ENCODE data around the gene GNPAT. TPM values are rescaled to one million over a fixed set of nuclear protein-coding genes. Genes with fewer than 3 reads are reported as not detected.
A peak's percentile ranks its signal among the peaks of the same experiment; 100 is the strongest.

GNPAT gene
- total RNA-seq, 1 donor from 2014 or later: 58.5 TPM

GRCh38 chr1:231272880-231273279 is 31.9 kb downstream of the GNPAT start:
- H3K4me3 ChIP-seq (ENCODE audit: low read length in 3 of 3): no peak overlapping the region
- no peak overlapping the region for H3K27ac ChIP-seq (ENCODE audit: low read depth, low read length)
- no peaks in the 10 kb centered on the region for H3K9me3 ChIP-seq (ENCODE audit: control insufficient read depth in 3 of 3, low read length in 3 of 3)
- no peaks in the 10 kb centered on the region for H3K27me3 ChIP-seq (ENCODE audit: control insufficient read depth in 3 of 3, insufficient read depth in 3 of 3, low read length in 3 of 3)
- peaks cover 36 to 67% (median 48%) of the 10 kb centered on the region in 3 donors for H3K36me3 ChIP-seq (ENCODE audit: control insufficient read depth in 3 of 3, insufficient read depth in 3 of 3, low read length in 3 of 3)
- peaks cover 0 to 8% (median 4%) of the 10 kb centered on the region in 3 donors for H3K4me1 ChIP-seq (ENCODE audit: control insufficient read depth in 3 of 3, insufficient read depth in 3 of 3, low read length in 3 of 3)
- no peak overlapping the region for H3K9ac ChIP-seq (ENCODE audit: low read depth in 1 of 3, low read length in 3 of 3)

GRCh38 chr1:231274119-231274825 is 33.3 kb downstream of the GNPAT start:
- Histone ChIP-seq H3K9ac (ENCODE audit: low read depth in 1 of 3, low read length in 3 of 3) (no peak overlapping the region), H3K4me3 (ENCODE audit: low read length in 3 of 3) (no peak overlapping the region), H3K4me1 (ENCODE audit: control insufficient read depth in 3 of 3, insufficient read depth in 3 of 3, low read length in 3 of 3) (peaks cover 8 to 22% (median 18%) of the 10 kb centered on the region in 3 donors), H3K36me3 (ENCODE audit: control insufficient read depth in 3 of 3, insufficient read depth in 3 of 3, low read length in 3 of 3) (peaks cover 31 to 61% (median 49%) of the 10 kb centered on the region in 3 donors), H3K27me3 (ENCODE audit: control insufficient read depth in 3 of 3, insufficient read depth in 3 of 3, low read length in 3 of 3) (no peaks in the 10 kb centered on the region), H3K9me3 (ENCODE audit: control insufficient read depth in 3 of 3, low read length in 3 of 3) (no peaks in the 10 kb centered on the region), H3K27ac (ENCODE audit: low read depth, low read length) (no peak overlapping the region)

GRCh38 chr1:231278100-231278790 is 37.2 kb downstream of the GNPAT start:
- Histone ChIP-seq H3K4me1 (ENCODE audit: control insufficient read depth in 3 of 3, insufficient read depth in 3 of 3, low read length in 3 of 3) (peaks cover 8 to 26% (median 19%) of the 10 kb centered on the region in 3 donors), H3K9ac (ENCODE audit: low read depth in 1 of 3, low read length in 3 of 3) (peak overlapping the region in 1 of 3 donors; percentile 46), H3K4me3 (ENCODE audit: low read length in 3 of 3) (no peak overlapping the region), H3K36me3 (ENCODE audit: control insufficient read depth in 3 of 3, insufficient read depth in 3 of 3, low read length in 3 of 3) (peaks cover 20 to 35% (median 35%) of the 10 kb centered on the region in 3 donors), H3K27ac (ENCODE audit: low read depth, low read length) (peak overlapping the region; percentile 75), H3K9me3 (ENCODE audit: control insufficient read depth in 3 of 3, low read length in 3 of 3) (no peaks in the 10 kb centered on the region), H3K27me3 (ENCODE audit: control insufficient read depth in 3 of 3, insufficient read depth in 3 of 3, low read length in 3 of 3) (no peaks in the 10 kb centered on the region)

- peaks cover 19 to 28% (median 28%) of the 10 kb centered on the region in 3 donors for H3K36me3 ChIP-seq (ENCODE audit: control insufficient read depth in 3 of 3, insufficient read depth in 3 of 3, low read length in 3 of 3)
- H3K27ac ChIP-seq (ENCODE audit: low read depth, low read length): no peak overlapping the region
- H3K4me1 ChIP-seq (ENCODE audit: control insufficient read depth in 3 of 3, insufficient read depth in 3 of 3, low read length in 3 of 3): peaks cover 8 to 26% (median 19%) of the 10 kb centered on the region in 3 donors
- no peak overlapping the region for H3K4me3 ChIP-seq (ENCODE audit: low read length in 3 of 3)
- no peaks in the 10 kb centered on the region for H3K9me3 ChIP-seq (ENCODE audit: control insufficient read depth in 3 of 3, low read length in 3 of 3)
- H3K9ac ChIP-seq (ENCODE audit: low read depth in 1 of 3, low read length in 3 of 3): no peak overlapping the region
- no peaks in the 10 kb centered on the region for H3K27me3 ChIP-seq (ENCODE audit: control insufficient read depth in 3 of 3, insufficient read depth in 3 of 3, low read length in 3 of 3)
Measured at GRCh38 chr1:231279081-231279480, 38.1 kb downstream of the GNPAT start.

GRCh38 chr1:231279683-231280082 is 38.7 kb downstream of the GNPAT start:
- Histone ChIP-seq H3K36me3 (ENCODE audit: control insufficient read depth in 3 of 3, insufficient read depth in 3 of 3, low read length in 3 of 3) (peaks cover 13 to 22% (median 22%) of the 10 kb centered on the region in 3 donors), H3K27me3 (ENCODE audit: control insufficient read depth in 3 of 3, insufficient read depth in 3 of 3, low read length in 3 of 3) (no peaks in the 10 kb centered on the region), H3K9me3 (ENCODE audit: control insufficient read depth in 3 of 3, low read length in 3 of 3) (no peaks in the 10 kb centered on the region), H3K27ac (ENCODE audit: low read depth, low read length) (no peak overlapping the region), H3K4me1 (ENCODE audit: control insufficient read depth in 3 of 3, insufficient read depth in 3 of 3, low read length in 3 of 3) (peaks cover 8 to 26% (median 19%) of the 10 kb centered on the region in 3 donors), H3K9ac (ENCODE audit: low read depth in 1 of 3, low read length in 3 of 3) (no peak overlapping the region), H3K4me3 (ENCODE audit: low read length in 3 of 3) (no peak overlapping the region)

- no peaks in the 10 kb centered on the region for H3K36me3 ChIP-seq (ENCODE audit: control insufficient read depth in 3 of 3, insufficient read depth in 3 of 3, low read length in 3 of 3)
- H3K9ac ChIP-seq (ENCODE audit: low read depth in 1 of 3, low read length in 3 of 3): no peak overlapping the region
- peaks cover 0 to 2% (median 0%) of the 10 kb centered on the region in 3 donors for H3K4me1 ChIP-seq (ENCODE audit: control insufficient read depth in 3 of 3, insufficient read depth in 3 of 3, low read length in 3 of 3)
- H3K4me3 ChIP-seq (ENCODE audit: low read length in 3 of 3): no peak overlapping the region
- H3K9me3 ChIP-seq (ENCODE audit: control insufficient read depth in 3 of 3, low read length in 3 of 3): no peaks in the 10 kb centered on the region
- H3K27ac ChIP-seq (ENCODE audit: low read depth, low read length): no peak overlapping the region
- H3K27me3 ChIP-seq (ENCODE audit: control insufficient read depth in 3 of 3, insufficient read depth in 3 of 3, low read length in 3 of 3): no peaks in the 10 kb centered on the region
Measured at GRCh38 chr1:231284441-231284840, 43.4 kb downstream of the GNPAT start.

GRCh38 chr1:231286603-231287002 is 45.6 kb downstream of the GNPAT start:
- H3K4me3 ChIP-seq (ENCODE audit: low read length in 3 of 3): no peak overlapping the region
- no peaks in the 10 kb centered on the region for H3K9me3 ChIP-seq (ENCODE audit: control insufficient read depth in 3 of 3, low read length in 3 of 3)
- H3K27ac ChIP-seq (ENCODE audit: low read depth, low read length): no peak overlapping the region
- H3K36me3 ChIP-seq (ENCODE audit: control insufficient read depth in 3 of 3, insufficient read depth in 3 of 3, low read length in 3 of 3): no peaks in the 10 kb centered on the region
- no peaks in the 10 kb centered on the region for H3K4me1 ChIP-seq (ENCODE audit: control insufficient read depth in 3 of 3, insufficient read depth in 3 of 3, low read length in 3 of 3)
- no peak overlapping the region for H3K9ac ChIP-seq (ENCODE audit: low read depth in 1 of 3, low read length in 3 of 3)
- H3K27me3 ChIP-seq (ENCODE audit: control insufficient read depth in 3 of 3, insufficient read depth in 3 of 3, low read length in 3 of 3): no peaks in the 10 kb centered on the region

- Histone ChIP-seq H3K9ac (ENCODE audit: low read depth in 1 of 3, low read length in 3 of 3) (no peak overlapping the region), H3K4me1 (ENCODE audit: control insufficient read depth in 3 of 3, insufficient read depth in 3 of 3, low read length in 3 of 3) (no peaks in the 10 kb centered on the region), H3K4me3 (ENCODE audit: low read length in 3 of 3) (no peak overlapping the region), H3K9me3 (ENCODE audit: control insufficient read depth in 3 of 3, low read length in 3 of 3) (no peaks in the 10 kb centered on the region), H3K36me3 (ENCODE audit: control insufficient read depth in 3 of 3, insufficient read depth in 3 of 3, low read length in 3 of 3) (no peaks in the 10 kb centered on the region), H3K27ac (ENCODE audit: low read depth, low read length) (no peak overlapping the region), H3K27me3 (ENCODE audit: control insufficient read depth in 3 of 3, insufficient read depth in 3 of 3, low read length in 3 of 3) (no peaks in the 10 kb centered on the region)
Measured at GRCh38 chr1:231295938-231296337, 54.9 kb downstream of the GNPAT start.

GRCh38 chr1:231301990-231302389 is 61.0 kb downstream of the GNPAT start:
- Histone ChIP-seq H3K36me3 (ENCODE audit: control insufficient read depth in 3 of 3, insufficient read depth in 3 of 3, low read length in 3 of 3) (no peaks in the 10 kb centered on the region), H3K9me3 (ENCODE audit: control insufficient read depth in 3 of 3, low read length in 3 of 3) (no peaks in the 10 kb centered on the region), H3K27me3 (ENCODE audit: control insufficient read depth in 3 of 3, insufficient read depth in 3 of 3, low read length in 3 of 3) (no peaks in the 10 kb centered on the region), H3K4me3 (ENCODE audit: low read length in 3 of 3) (no peak overlapping the region), H3K9ac (ENCODE audit: low read depth in 1 of 3, low read length in 3 of 3) (no peak overlapping the region), H3K4me1 (ENCODE audit: control insufficient read depth in 3 of 3, insufficient read depth in 3 of 3, low read length in 3 of 3) (no peaks in the 10 kb centered on the region), H3K27ac (ENCODE audit: low read depth, low read length) (no peak overlapping the region)

- Histone ChIP-seq H3K27ac (ENCODE audit: low read depth, low read length) (no peak overlapping the region), H3K9me3 (ENCODE audit: control insufficient read depth in 3 of 3, low read length in 3 of 3) (no peaks in the 10 kb centered on the region), H3K27me3 (ENCODE audit: control insufficient read depth in 3 of 3, insufficient read depth in 3 of 3, low read length in 3 of 3) (no peaks in the 10 kb centered on the region), H3K4me1 (ENCODE audit: control insufficient read depth in 3 of 3, insufficient read depth in 3 of 3, low read length in 3 of 3) (no peaks in the 10 kb centered on the region), H3K4me3 (ENCODE audit: low read length in 3 of 3) (no peak overlapping the region), H3K9ac (ENCODE audit: low read depth in 1 of 3, low read length in 3 of 3) (no peak overlapping the region), H3K36me3 (ENCODE audit: control insufficient read depth in 3 of 3, insufficient read depth in 3 of 3, low read length in 3 of 3) (no peaks in the 10 kb centered on the region)
Measured at GRCh38 chr1:231310391-231310934, 69.5 kb downstream of the GNPAT start.

Measured in skeletal muscle tissue (tissue), 4 donors.